Measurements from ENCODE around the gene HSD17B12.
A peak's percentile ranks its signal among the peaks of the same experiment; 100 is the strongest.

The HSD17B12 gene

DNA sequence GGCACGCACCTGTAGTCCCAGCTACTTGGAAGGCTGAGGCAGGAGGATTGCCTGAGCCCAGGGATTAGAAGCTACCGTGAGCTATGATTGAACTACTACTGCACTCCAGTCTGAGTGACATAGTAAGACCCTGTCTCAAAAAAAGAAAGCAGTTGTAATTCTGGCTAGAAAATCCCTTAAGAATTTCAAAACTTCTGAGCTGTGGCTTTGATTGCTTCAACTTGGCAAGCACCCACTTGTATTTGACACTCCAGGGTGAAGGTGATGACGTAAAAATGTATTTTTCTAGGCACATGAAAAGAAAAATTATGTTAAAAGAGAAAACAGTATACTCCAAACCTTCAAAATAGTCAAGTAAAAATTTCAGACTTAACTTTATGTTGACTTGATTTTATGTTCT, 176.5 kb downstream of the HSD17B12 start:
- no peak for DNase-seq (ENCODE audit: low read depth in 1 of 2, low spot score in 1 of 2)

DNA sequence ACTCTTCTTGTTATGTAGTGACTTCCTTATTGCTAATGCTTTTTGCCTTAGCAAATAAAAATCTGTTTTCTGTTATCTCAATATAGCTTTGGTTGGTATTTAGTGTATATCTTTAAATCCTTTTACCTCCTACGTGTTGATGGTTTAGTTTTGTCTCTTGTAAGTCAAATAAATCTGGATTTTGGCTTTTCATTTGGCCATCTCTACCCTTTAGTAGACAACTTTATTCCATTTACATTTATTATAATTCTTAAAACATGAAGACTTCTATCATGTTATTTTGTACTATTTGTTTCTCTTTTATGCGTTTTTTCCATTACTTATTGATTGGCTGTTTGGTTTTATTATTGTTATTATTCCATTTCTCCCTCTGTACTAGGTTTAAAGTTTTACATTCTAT, 180.6 kb downstream of the HSD17B12 start:
- DNase-seq (ENCODE audit: low read depth in 1 of 2, low spot score in 1 of 2): no peak

DNA sequence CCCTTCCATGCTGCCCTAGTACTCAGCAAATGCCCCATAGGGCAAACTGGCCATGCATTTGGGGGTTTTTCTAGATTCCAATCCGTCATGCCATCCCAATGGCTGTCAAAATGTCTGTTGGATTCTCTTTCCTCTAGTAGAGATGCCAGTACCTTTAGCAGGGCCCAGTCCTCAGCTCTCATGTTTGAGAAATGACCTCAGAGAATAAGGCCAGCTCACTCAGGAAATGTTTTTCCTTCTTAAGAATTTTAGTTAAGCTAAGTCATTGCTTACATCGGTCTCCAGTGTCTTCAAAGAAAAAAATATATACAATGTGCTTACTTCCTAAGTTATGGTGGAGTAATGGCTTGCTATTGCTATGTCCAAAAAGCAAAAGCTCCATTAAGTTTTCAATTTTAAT, 186.0 kb downstream of the HSD17B12 start:
- no peak for DNase-seq (ENCODE audit: low read depth in 1 of 2, low spot score in 1 of 2)

GRCh38 chr11:43866969-43867368, 186.4 kb downstream of the HSD17B12 start:
- DNase-seq (ENCODE audit: low read depth in 1 of 2, low spot score in 1 of 2): no peak

DNA sequence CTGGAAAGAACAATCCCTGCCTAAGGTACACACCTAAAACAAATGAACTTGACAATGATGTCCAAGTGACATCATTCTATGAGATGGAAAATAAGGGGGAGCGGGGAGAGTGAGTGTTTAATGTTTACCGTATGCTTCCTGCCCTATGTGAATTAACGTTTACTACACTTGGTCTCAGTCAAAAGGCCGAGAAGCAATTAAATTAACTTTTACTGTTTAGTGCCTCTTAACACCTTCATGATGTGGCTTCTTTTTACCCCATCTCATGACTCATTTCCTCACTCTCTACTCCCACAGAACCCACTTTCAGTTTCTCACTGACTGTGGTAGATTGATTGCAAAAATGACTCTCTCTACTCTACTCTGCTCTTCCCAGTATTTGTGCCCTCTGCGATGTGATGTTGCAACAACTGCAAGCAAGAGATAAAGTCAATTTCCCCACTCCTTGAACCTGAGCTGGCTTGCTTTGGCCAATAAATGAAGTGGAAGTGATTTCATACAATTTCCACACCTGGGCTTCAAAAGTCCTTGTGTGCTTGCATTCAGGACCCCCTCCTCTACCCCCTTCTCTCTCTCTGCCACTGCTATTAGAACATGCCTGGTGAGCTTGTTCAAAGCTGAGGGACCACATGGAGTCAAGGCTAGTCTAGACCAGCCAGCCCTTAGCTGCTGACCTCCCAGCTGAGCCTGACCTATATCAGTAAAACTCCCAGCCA, 188.5 kb downstream of the HSD17B12 start:
- peak in 1 of 2 donors; percentile 70 for DNase-seq (ENCODE audit: low read depth in 1 of 2, low spot score in 1 of 2)

DNA sequence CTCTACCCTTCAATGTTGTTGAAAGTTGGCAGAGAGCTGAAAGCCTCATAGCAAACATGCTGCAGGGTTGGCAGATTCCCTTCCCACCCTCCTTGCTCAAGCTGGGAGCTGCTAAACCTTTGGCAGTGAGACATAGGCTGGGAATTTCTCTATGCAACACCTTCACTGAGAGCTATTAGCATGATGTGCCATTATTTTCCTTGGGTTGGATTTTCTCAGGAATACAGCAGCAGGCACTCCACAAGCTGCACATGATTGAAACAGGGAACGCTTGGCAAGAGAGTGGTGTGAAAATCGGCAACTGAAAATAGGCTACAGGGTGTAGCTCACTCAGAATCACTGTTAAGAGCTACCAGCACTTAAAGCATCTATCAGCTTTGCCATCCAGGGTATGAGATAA, 190.5 kb downstream of the HSD17B12 start:
- no peak for DNase-seq (ENCODE audit: low read depth in 1 of 2, low spot score in 1 of 2)

GRCh38 chr11:43872995-43873394, 192.5 kb downstream of the HSD17B12 start:
- no peak for DNase-seq (ENCODE audit: low read depth in 1 of 2, low spot score in 1 of 2)

- DNase-seq (ENCODE audit: low read depth in 1 of 2, low spot score in 1 of 2): no peak
These were observed 193.5 kb downstream of the HSD17B12 start for GRCh38 chr11:43874078-43874477.

- DNase-seq (ENCODE audit: low read depth in 1 of 2, low spot score in 1 of 2): no peak
These were observed 194.2 kb downstream of the HSD17B12 start for GRCh38 chr11:43874738-43875137.

- no peak for DNase-seq (ENCODE audit: low read depth in 1 of 2, low spot score in 1 of 2)
These were observed 199.5 kb downstream of the HSD17B12 start for GRCh38 chr11:43879789-43880639.

DNA sequence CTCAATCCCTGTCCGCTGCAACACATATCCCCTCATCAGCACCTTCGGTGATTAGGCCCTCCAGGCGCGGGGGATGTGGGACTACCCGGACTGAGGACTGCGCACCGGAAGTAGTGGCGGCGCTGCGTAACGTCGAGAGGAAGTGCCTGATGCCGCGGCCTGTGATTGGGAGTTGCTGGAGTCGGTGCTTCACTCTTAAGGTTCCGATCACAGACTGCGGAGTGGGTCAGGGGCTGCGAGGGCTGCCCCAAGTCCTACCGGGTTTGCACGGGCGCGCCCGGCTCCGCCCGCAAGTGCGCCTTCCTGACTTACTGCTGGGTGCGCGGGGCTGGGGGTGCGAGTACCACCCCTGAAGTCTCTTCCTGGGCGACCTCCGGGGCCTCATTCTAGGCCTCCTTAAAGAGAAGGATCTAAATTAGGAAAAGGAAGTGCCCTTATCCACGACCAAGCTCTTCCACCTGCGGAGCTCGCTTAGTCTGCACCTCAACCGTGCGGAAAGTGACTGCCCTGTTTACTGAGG, 200.2 kb downstream of the HSD17B12 start, which contains the start of gene ALKBH3:
TSS of gene ALKBH3 (plus strand) at position 192 of the 520 bp plus-strand sequence. CDS start 1,822 bp downstream, outside the sequence.
- peak; percentile 87 to 90 for DNase-seq (ENCODE audit: low read depth in 1 of 2, low spot score in 1 of 2)

- DNase-seq (ENCODE audit: low read depth in 1 of 2, low spot score in 1 of 2): no peak
These were observed 212.3 kb downstream of the HSD17B12 start for GRCh38 chr11:43892851-43893250.

DNA sequence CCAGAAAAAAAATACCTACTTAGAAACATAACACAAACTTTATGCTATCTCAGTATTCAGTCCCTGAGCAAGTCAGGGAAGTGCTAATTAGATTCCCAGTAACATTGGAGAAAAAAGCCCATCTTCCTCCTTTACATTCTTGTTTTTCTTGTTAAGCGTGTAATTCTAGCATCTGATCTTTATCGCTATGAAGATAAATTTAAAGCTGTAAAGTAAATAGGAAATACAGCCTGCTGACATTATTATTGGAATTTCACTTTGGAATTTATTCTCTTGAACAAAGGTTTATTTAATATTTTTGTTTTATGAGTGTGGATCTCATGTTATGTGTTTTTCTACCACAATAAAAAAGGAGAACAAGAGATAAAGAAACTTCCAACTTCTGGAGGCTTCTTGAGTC, 214.0 kb downstream of the HSD17B12 start:
- DNase-seq (ENCODE audit: low read depth in 1 of 2, low spot score in 1 of 2): no peak

DNA sequence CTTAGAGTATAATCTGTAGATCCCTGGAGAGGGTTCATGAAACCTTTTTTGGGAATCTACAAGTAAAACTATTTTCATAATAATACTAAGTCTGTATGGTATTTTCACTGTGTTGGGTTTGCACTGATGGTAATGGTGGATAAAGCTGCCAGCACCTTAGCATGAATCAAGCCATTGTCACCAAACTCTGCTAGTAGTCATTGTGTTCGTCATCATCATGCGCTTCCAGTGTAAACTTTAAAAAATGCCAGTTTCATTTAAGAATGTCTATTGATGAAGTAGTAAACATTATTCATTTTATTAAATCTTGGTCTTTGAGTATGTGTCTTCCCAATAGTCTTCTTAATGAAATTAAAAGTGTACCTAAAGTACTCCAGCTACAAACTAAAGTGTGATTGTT, 215.1 kb downstream of the HSD17B12 start:
- no peak for DNase-seq (ENCODE audit: low read depth in 1 of 2, low spot score in 1 of 2)

DNA sequence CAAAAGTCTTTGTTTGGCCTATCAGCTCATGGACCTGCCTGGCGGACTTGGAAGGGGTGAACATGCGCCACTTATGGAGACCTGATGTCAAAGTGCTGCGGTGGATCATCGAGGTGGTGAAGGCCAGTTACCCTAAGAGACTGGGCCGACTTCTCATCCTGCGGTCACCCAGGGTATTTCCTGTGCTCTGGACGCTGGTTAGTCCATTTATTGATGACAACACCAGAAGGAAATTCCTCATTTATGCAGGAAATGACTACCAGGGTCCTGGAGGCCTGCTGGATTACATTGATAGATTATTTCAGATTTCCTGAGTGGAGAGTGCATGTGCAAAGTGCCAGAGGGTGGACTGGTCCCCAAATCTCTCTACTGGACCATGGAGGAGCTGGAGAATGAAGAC, 218.0 kb downstream of the HSD17B12 start:
- no peak for DNase-seq (ENCODE audit: low read depth in 1 of 2, low spot score in 1 of 2)

GRCh38 chr11:43899094-43899493, 218.6 kb downstream of the HSD17B12 start:
- DNase-seq (ENCODE audit: low read depth in 1 of 2, low spot score in 1 of 2): no peak

- no peak for DNase-seq (ENCODE audit: low read depth in 1 of 2, low spot score in 1 of 2)
These were observed 221.0 kb downstream of the HSD17B12 start for GRCh38 chr11:43901551-43901950.

- no peak for DNase-seq (ENCODE audit: low read depth in 1 of 2, low spot score in 1 of 2)
These were observed 222.5 kb downstream of the HSD17B12 start for GRCh38 chr11:43903078-43903477.

DNA sequence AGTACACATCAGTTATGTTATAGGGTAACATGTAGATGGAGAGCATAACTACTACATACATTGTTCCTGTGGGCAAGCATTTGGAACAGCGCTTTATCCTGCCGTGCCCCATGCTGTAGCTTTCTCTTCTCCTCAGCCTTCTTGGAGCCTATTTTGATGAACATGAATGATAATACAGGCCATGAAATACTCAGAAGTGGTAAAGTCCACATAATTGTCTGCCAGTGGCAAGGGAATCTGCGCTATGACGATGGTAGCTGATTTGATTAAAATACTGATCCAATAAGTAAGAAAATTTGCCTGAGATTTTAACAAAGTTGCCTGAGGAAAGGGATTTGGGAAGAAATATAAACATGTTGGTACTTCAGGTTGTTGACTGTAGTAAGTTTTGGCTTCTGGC, 223.4 kb downstream of the HSD17B12 start:
- no peak for DNase-seq (ENCODE audit: low read depth in 1 of 2, low spot score in 1 of 2)

DNA sequence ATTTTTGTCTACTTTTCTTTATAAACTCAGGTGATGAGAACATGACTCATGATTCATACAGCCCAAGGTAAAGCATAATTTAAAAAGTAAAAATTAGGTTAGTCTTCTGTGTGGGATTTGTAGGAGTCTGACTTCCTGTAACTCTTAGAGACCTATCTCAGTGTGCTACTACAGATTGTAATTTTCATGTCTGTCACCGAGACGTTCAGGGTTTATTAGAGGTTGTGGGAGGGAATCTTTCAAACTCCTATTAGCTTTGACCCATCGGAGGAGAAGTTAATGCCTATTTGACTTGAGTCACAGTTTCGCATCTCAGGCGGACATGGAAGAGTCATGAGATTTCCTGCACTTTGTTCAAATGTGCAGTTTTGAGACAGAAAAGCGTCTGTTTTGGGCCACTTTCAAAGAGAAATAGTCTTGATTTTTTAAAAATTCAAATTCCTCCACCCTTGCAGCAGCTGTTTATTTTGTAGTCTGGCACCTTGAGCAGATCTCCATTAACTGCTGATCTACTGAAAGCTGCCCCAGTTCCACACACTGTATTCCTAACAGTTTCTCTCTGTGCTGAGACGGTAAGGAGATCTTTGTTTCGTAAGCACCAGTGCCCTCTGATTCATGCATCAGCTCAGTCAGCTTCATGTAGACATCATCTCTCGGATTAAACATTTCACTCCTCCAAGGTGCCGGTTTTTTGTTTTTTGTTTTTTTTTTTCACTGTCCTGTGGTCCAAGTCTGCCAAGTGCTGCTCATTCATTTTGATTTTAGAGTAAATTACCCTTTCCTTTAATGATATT, 224.4 kb downstream of the HSD17B12 start:
- no peak for DNase-seq (ENCODE audit: low read depth in 1 of 2, low spot score in 1 of 2)

GRCh38 chr11:43905813-43906241, 225.3 kb downstream of the HSD17B12 start:
- no peak for DNase-seq (ENCODE audit: low read depth in 1 of 2, low spot score in 1 of 2)

Measured in activated CD4-positive, alpha-beta T cell treated with anti-CD3 and anti-CD28 coated beads, Interleukin-2, amount 50 U/mL, for 24 hours (primary cell).